ENCODE measurements around the gene PVALB.

PVALB gene

DNA sequence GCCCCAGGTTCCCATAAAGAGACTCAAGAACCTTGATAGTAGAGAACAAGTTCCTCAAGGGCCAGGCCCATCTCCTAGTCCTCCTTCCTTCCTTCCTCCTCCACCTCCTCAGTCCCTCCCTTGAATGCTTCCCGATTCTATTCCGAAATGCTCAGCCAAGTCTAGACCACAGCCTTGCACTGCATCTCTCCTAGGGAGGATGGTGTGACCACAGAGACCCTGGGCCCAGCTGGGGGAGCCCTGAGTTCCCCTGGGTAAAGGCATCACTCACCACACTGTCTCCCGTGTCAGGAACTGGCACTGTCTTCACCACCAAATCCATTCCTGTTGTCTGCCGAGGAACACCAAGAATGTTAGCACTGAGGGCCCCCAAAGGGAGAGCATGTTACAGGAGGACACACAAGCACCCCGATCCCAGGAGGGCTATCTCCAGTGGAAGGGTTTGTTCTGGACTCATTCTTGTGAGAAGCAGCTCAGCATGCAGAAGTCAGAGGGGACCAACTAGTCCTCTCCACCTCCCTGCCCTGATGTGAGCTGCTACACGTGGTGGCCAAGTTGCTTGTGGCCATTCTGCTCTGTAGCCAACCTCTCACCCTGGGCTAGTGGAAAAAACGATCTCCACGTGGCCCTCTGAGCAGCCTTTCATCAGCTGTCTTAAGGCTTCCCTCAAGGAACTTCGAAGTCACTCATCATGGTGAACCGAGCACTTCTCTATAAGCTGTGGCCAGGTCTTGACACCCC lies 49.6 kb downstream of the PVALB start:
- TF ChIP-seq ZNF274 (IDR thresholded peaks at IDR 0.05; ENCODE audit: low read depth, low read length), result no peak
- no peak overlapping the region for H3K4me3 ChIP-seq (ENCODE audit: low read length)

DNA sequence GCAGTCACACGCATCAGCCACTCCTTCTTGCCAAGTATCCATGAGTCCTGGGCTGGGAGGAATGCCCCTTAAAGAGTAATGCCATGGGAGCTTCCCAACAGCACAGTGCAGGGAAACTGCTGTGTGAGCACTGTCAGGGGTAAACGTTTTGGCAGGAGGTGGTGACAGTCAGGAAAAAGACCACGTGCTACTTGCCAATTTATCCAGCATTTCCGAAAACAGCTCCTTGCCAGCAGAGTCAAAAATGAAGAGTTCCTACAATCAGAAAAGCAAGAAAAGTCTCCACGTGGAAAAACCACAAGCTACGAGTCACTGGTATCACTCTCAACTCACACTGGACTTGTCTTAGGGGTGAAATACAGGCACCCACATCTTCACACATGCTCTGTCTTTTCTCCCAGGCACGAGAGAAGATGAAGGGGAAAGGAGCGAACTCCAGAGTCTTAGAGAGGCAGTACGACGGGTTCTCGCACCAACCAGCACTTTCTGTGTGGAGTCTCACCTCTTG lies 50.8 kb downstream of the PVALB start:
- TF ChIP-seq ZNF274 (IDR thresholded peaks at IDR 0.05; ENCODE audit: low read depth, low read length), result no peak
- H3K4me3 ChIP-seq (ENCODE audit: low read length), result no peak overlapping the region

DNA sequence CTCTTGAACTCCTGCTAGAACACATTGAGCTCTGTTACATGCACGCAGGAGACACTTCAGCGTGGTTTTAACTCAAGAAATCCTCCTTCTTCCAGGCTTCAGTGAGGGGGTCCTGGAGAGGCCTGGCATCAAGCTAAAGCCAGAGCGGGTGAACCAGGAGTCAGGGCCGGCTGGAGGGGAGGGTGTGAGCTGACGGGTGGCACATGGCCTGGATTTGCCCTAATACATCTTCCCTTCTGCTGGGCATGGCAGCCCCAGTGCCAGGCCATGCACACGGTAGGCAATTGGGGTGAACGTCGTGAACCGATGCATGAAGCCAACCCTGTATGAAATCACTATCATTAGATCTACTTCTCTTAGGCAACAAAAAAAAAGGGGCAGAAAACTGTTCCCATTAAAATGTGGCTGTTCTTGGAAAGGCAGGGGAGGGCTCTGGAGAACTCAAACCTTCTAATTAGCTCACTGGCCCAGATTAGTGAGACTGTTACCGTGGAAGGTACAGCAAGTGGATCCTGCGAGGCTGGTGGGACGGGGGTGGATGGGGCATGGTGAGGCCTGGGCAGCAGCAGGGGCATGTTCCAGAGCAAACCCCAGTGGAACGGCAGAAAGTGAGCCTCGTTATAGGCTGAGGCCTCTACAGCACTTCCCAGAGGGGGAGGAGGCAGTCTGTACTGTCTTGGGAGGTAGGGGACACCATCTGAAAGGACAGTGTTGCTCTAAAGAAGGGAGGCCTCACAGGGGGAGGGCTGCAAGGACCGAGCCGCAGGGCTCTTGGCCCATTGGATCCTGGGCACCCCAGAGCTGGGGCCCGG lies 51.5 kb downstream of the PVALB start:
- no peak overlapping the region for H3K4me3 ChIP-seq (ENCODE audit: low read length)
- no peak for TF ChIP-seq ZNF274 (IDR thresholded peaks at IDR 0.05; ENCODE audit: low read depth, low read length)

DNA sequence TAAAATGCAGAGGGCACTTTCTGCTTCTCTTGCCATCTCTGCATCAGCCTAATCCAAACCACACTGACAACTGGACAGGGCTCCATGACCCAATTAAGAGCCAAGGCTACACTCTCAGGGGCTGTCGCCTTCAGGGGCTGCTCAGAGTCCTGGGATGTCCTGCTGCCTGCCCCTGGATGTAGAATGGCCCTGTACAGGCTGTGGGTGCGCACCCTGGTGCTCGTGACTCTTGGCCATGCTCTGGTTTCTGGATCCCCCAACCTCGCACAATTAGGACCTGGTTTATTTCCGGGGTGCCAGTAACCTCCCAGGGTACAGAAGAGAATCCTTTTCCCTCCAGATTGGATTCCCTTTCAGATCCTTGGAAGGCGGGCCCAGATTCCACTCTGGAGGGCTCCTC lies 52.2 kb downstream of the PVALB start:
- no peak overlapping the region for H3K4me3 ChIP-seq (ENCODE audit: low read length)
- no peak for TF ChIP-seq ZNF274 (IDR thresholded peaks at IDR 0.05; ENCODE audit: low read depth, low read length)

DNA sequence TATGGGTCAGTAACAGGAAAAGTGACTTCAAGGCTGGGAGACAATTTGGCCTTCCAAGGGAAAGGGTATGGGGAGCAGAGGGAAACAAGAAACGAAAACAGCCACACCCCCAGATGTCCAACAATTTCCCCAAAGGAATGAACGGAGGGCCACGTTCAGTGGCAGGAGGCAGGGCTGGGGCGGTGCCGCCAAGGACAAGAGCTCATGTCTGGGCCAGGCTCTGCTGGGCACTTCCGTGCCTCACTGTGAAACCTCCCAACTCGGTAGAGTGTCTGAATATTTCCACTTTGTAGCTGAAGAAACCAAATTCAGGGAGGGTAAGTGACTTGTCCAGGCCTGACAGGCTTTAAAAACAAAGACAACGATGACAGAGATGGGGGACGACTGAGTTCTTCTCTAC lies 52.8 kb downstream of the PVALB start:
- no peak overlapping the region for H3K4me3 ChIP-seq (ENCODE audit: low read length)
- no peak for TF ChIP-seq ZNF274 (IDR thresholded peaks at IDR 0.05; ENCODE audit: low read depth, low read length)

DNA sequence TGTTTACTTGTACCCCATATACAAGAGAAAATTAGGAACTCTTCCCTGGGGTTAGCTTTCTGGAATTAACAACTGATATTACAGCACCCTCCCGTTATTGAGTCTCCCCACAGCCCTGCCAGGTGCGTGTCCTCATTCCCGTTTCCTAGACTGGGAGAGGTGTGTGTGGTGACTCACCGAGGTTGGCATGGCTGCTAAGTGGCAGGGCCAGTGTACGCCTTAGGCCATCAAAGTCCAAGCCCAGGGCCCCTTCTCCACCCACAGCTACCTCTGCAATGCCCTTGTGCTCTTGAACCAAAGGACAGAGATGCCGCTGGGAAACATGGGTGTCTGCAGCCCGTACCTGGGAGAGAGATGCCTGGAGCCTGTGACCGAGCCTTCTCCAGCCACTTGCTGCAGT lies 53.3 kb downstream of the PVALB start:
- H3K4me3 ChIP-seq (ENCODE audit: low read length), result no peak overlapping the region
- TF ChIP-seq ZNF274 (IDR thresholded peaks at IDR 0.05; ENCODE audit: low read depth, low read length), result no peak

DNA sequence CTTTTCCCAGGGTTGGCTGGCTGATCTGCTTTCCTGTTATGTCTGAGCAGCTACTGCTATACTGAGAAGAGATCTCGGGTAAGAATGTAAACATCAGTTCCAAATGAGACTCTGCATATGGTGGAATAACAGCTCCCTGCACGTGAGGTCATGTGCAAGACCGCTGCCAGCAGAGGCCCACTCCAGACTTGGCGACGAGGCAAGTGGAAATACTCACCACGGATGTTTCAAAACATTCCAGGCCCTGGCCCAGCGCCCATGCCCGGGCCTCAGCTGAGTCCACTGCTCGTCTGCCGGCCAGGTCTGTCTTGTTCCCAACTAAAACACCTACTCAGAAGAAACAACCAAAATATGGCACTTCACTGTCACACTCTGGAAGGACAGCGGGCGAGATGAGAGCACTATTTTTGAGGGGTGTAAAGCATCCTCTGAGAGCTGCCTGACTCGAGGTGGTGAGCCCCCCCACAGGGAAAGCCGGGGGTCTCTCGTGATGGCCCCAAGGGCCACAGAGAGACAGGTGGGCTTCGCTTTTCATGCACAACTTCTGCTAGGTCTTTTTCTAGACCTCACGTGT lies 54.1 kb downstream of the PVALB start:
- no peak for TF ChIP-seq ZNF274 (IDR thresholded peaks at IDR 0.05; ENCODE audit: low read depth, low read length)
- H3K4me3 ChIP-seq (ENCODE audit: low read length), result no peak overlapping the region

DNA sequence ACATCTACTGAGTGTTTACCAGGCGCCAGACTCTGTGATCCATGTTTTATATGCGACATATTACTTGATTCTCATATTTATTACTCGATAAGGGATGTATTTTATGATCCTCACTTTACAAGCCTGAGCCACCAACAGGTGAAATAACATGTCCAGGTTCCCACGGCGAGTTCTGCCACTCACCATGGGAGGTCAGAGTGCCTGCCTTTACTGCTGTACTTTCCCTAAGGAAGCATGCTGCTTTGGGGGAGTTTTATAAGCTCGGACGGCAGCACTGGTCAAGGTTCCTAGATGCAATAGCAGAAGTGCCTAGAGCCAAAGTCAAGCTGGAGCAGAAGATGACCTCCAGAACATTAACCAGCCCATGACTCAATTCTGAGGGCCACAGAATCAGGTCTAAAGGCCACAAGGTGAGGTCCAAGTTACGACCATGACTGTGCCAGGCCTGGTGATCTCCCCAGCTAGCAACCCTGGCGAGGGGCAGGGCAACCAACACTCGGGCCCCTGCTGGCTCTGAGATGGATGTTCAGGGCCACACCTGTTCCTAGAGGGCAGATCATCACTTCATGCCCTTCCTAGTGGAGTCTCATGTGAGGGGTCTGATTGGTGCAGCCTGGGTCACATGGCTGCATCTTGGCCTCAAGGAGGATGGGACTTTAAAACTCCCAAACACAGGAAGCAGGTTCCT lies 55.1 kb downstream of the PVALB start:
- TF ChIP-seq ZNF274 (IDR thresholded peaks at IDR 0.05; ENCODE audit: low read depth, low read length), result no peak
- no peak overlapping the region for H3K4me3 ChIP-seq (ENCODE audit: low read length)

DNA sequence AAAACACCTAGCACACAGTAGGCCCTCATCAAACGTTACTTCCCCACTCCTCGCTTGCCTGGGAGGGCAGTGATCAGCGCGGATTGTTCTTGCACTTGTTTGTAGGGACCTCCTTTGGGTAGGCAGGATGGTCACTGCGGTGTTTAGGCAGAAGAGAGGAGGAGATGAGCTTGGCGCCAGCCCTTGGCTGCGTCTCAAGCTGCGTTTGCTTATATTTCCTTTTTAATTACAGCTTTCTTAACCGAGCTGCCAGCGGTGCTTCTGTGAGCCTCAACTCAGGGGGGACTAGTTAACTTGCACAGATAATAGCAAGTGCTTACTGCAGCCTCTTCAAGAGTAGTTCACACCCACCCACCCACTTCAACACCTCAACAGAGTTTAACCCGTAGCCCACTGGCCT lies 56.0 kb downstream of the PVALB start:
- no peak overlapping the region for H3K4me3 ChIP-seq (ENCODE audit: low read length)
- no peak for TF ChIP-seq ZNF274 (IDR thresholded peaks at IDR 0.05; ENCODE audit: low read depth, low read length)

DNA sequence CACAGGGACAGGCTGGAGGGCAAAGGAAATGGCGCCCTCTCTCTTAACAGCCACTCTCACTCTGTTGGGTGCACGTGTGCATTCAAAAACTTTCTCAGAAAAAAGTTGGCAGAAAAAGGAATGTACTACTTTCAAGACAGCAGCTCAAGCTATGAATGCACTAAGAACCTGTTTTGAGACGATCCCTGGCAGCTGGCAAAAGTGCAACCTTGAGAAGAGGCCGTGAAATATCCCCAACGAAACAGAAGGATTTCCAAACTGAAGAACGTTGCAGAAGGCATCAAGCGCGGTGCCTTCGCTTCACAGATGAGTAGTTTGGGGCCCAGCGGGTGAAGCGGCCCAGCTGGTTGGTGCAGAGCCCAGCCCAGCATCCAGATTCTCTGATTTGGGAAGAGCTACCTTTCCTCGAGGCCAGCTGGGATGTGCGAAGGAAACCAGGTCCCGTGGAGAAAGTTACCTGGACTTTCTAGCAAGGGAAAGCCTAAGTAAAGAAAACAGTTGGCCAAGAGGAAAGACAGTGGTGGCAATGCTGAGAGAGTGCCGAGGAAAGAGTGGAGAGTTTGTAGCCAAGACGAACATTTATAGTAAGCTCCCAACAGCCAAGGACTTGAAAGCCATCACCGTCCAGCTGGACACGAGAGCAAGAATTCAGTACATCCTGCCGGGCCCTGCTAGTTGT lies 57.2 kb downstream of the PVALB start:
- no peak overlapping the region for H3K4me3 ChIP-seq (ENCODE audit: low read length)
- no peak for TF ChIP-seq ZNF274 (IDR thresholded peaks at IDR 0.05; ENCODE audit: low read depth, low read length)

DNA sequence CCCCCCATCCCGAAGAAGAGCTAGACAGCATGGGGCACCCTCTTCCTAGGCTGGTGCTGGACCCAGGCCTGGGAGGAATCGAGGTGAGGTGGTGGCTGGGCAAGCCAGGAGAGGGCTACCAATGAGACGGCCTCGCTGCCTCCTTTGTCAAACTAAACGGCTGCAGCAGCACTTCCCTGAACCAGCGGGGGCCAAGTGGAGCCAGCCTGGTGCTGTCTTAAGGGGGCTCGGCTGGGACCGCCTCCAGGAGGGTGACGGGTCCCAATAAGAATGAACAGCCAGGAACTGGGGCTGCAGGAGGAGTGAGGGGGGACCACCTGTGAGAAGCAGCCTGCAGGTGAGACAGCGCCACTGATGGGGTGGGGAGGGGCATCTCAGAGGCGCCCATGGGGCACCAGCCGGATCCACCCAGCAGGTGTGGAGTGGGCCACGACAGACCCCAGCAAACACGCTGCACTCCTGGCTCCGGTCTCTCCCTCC lies 58.0 kb downstream of the PVALB start:
- no peak for TF ChIP-seq ZNF274 (IDR thresholded peaks at IDR 0.05; ENCODE audit: low read depth, low read length)
- no peak overlapping the region for H3K4me3 ChIP-seq (ENCODE audit: low read length)

DNA sequence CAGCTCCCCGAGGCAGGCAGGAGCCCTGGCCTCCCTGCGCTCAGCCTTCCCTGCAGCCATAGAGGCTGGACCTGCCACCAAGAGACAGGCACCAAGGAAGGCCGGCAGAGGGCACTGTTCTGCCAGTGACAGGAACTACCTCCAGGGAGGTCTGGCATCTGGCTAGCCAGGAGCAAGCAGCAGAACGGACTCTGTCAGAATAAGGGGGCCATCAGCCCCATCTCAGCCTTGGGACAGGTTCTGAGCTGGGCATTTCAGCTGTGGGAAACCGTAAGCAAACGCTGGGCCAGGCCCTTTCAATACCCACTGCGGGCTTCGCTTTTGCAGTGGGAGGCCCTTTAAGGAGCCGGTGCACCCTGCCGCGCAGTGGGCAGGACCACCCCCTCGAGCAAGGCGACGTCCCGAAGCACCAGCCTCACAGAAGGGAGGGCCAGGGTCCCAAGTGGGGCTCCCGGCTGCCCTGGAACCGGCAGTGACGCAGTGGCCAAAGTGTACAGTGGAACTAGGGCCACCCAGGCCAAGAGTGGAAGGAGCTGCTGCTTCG lies 59.1 kb downstream of the PVALB start:
- no peak overlapping the region for H3K4me3 ChIP-seq (ENCODE audit: low read length)
- TF ChIP-seq ZNF274 (IDR thresholded peaks at IDR 0.05; ENCODE audit: low read depth, low read length), result no peak

Measured in GM08714 (cell line).